Lung (tissue), 12 donors: ENCODE data around the gene LONRF2. TPM values are rescaled to one million over a fixed set of nuclear protein-coding genes. Genes with fewer than 3 reads are reported as not detected.
"Not testable (repeated sequence)": the region's sequence is repeated elsewhere in the genome, so short reads cannot be mapped to it uniquely, and the experiment has no call there.

Source experiments
- ATAC-seq: fragments of 200-7000 bp; cut with Tn5 transposase; one replicate; pipeline ENCODE4 v1.9.1; 2020; ENCODE audit warnings: moderate number of reproducible peaks; ENCODE audit not compliant: insufficient read depth, low FRiP score
- DNase-seq, 3 donors: peaks; one replicate each; pipeline ENCODE4 v3.0.0-alpha.2; 2013 to 2017
- H3K27ac ChIP-seq, 2 donors: one replicate each; pipeline ENCODE4 v1.5.1; 2013; ENCODE audit warnings: mild to moderate bottlenecking in 2 of 2, moderate library complexity in 2 of 2, control low read depth in 1 of 2, inconsistent platforms in 1 of 2, low read depth in 1 of 2, low read length in 1 of 2
- H3K27me3 ChIP-seq, 3 donors: one replicate each; pipeline ENCODE4 v1.5.1; 2013; ENCODE audit warnings: low read length in 2 of 3; ENCODE audit not compliant: control insufficient read depth in 3 of 3, insufficient read depth in 3 of 3
- H3K36me3 ChIP-seq, 4 donors: one replicate each; pipeline ENCODE4 v1.5.1; 2013; ENCODE audit warnings: low read length in 4 of 4, mild to moderate bottlenecking in 1 of 4, moderate library complexity in 1 of 4; ENCODE audit not compliant: control insufficient read depth in 4 of 4, insufficient read depth in 4 of 4
- H3K4me1 ChIP-seq, 5 donors: one replicate each; pipeline ENCODE4 v1.5.1; 2013; ENCODE audit warnings: low read length in 5 of 5, mild to moderate bottlenecking in 2 of 5, moderate library complexity in 1 of 5; ENCODE audit not compliant: control insufficient read depth in 5 of 5, insufficient read depth in 5 of 5
- H3K4me3 ChIP-seq: one replicate; pipeline ENCODE4 v1.5.1; 2013; ENCODE audit warnings: mild to moderate bottlenecking, control low read depth, moderate library complexity
- H3K9ac ChIP-seq, 2 donors: one replicate each; pipeline ENCODE4 v1.5.1; 2013; ENCODE audit warnings: low read length in 2 of 2, control low read depth in 1 of 2; ENCODE audit not compliant: insufficient read depth in 1 of 2
- H3K9me3 ChIP-seq, 4 donors: one replicate each; pipeline ENCODE4 v1.5.1; 2013; ENCODE audit warnings: low read length in 3 of 4, mild to moderate bottlenecking in 1 of 4, moderate library complexity in 1 of 4; ENCODE audit not compliant: control insufficient read depth in 4 of 4, insufficient read depth in 3 of 4
- WGBS, 2 donors: extraction: QIAGEN DNeasy Blood & Tissue Kit; methylation state at CpG; one replicate each; pipeline ENCODE4 v1.1.7; 2013; 5-methylcytosine and 5-hydroxymethylcytosine counted together
- polyA plus RNA-seq, 2 donors: library from polyadenylated mRNA; stranded (reverse); fragments of 200-250 nt; gene quantifications; one replicate each; pipeline ENCODE4 v1.2.1, GENCODE V29; 2013
- total RNA-seq, 2 donors: library from RNA; depleted of rRNA in 1 of 2; stranded (reverse); fragments of >200 nt in 1 of 2; gene quantifications; one replicate each; pipeline ENCODE4 v1.2.1, GENCODE V29; 2014 to 2021
- TF ChIP-seq, protein P1 (sequence below): IDR thresholded peaks from 2 replicates; pipeline ENCODE4 v1.5.1; 2012; ENCODE audit warnings: mild to moderate bottlenecking; ENCODE audit errors: control extremely low read depth, extremely low read depth
- donor health status: control.
- donor health status: control.
- donor health status: Bipolar disorder and iron deficiency.
- donor health status: healthy.
- donor health status: DM: yes; HTN: yes; CAD: no.

LONRF2 gene
- total and polyA plus RNA-seq, 4 donors: 0.38 to 5.2 (median 2.6) TPM

DNA sequence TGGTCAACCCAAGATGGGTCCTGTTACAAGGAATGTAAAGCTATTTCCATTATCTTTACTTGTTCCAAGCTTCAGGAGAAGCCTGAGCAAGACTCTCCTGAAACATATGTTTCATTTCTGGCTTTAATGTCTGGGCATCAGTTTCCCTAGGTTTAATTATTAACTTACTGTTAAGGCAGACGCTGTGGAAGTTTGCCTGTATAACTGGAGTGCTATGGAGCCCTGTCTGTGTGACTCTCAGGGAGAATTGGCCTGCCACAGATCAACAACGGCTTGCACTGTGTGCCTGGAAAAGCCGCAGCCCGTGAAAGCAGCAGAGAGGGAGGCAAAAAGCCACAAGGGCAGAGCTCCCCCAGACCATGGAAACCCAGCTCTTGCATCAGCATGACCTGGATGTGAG lies 22.1 kb upstream of the LONRF2 start:
- Histone ChIP-seq H3K4me3 (no peak overlapping the region), H3K27ac (no peak overlapping the region), H3K36me3 (no peaks in the 10 kb centered on the region), H3K4me1 (peaks cover 0 to 10% (median 0%) of the 10 kb centered on the region in 5 donors), H3K9me3 (no peaks in the 10 kb centered on the region), H3K9ac (no peak overlapping the region), H3K27me3 (peaks cover 0 to 3% (median 0%) of the 10 kb centered on the region in 3 donors)
- no peak for ATAC-seq
- no peak for DNase-seq
- TF ChIP-seq, protein P1, sequence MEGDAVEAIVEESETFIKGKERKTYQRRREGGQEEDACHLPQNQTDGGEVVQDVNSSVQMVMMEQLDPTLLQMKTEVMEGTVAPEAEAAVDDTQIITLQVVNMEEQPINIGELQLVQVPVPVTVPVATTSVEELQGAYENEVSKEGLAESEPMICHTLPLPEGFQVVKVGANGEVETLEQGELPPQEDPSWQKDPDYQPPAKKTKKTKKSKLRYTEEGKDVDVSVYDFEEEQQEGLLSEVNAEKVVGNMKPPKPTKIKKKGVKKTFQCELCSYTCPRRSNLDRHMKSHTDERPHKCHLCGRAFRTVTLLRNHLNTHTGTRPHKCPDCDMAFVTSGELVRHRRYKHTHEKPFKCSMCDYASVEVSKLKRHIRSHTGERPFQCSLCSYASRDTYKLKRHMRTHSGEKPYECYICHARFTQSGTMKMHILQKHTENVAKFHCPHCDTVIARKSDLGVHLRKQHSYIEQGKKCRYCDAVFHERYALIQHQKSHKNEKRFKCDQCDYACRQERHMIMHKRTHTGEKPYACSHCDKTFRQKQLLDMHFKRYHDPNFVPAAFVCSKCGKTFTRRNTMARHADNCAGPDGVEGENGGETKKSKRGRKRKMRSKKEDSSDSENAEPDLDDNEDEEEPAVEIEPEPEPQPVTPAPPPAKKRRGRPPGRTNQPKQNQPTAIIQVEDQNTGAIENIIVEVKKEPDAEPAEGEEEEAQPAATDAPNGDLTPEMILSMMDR: no peak
- WGBS, 2 donors: 78 to 79% methylated on average over 4 of the region's 4 CpGs

- peaks cover 0 to 10% (median 0%) of the 10 kb centered on the region in 5 donors for H3K4me1 ChIP-seq
- H3K27me3 ChIP-seq, DNase-seq, ATAC-seq, H3K4me3 ChIP-seq, H3K27ac ChIP-seq, H3K36me3 ChIP-seq, H3K9me3 ChIP-seq, H3K9ac ChIP-seq: not testable (repeated sequence)
- WGBS, 2 donors: 91% methylated on average over 2 of the region's 2 CpGs
Observed at GRCh38 chr2:100342466-100342865, 20.2 kb upstream of the LONRF2 start.

GRCh38 chr2:100339823-100340222 lies 17.5 kb upstream of the LONRF2 start:
- H3K9ac ChIP-seq: no peak overlapping the region
- no peak overlapping the region for H3K4me3 ChIP-seq
- TF ChIP-seq, protein P1: no peak
- H3K4me1 ChIP-seq: peaks cover 0 to 10% (median 0%) of the 10 kb centered on the region in 5 donors
- DNase-seq: no peak
- H3K36me3 ChIP-seq: no peaks in the 10 kb centered on the region
- H3K27me3 ChIP-seq: peaks cover 0 to 3% (median 2%) of the 10 kb centered on the region in 3 donors
- H3K27ac ChIP-seq: no peak overlapping the region
- H3K9me3 ChIP-seq: no peaks in the 10 kb centered on the region
- 72 to 74% methylated on average over 5 of the region's 5 CpGs for whole genome bisulfite sequencing, 2 donors
- ATAC-seq: no peak

DNA sequence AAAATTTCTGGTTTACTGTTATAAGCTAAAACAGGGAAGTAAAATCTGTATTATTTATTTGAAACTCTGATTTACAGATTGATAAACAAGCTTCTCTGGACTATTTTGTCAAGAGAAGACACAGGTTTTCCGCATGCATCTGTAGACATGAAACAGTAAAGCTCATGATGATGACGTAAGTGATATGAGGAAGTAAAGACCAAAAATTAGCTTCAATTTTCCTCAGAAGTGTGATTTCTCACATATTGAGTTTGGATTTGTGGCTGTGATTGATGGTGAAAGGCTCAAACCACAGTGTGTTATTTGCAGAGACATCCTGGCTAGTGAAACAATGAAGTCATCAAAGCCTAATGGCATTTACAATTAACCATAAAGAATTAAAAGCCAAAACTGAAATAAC lies 12.6 kb upstream of the LONRF2 start:
- Histone ChIP-seq H3K9me3 (peaks cover 0 to 3% (median 0%) of the 10 kb centered on the region in 4 donors), H3K4me3 (no peak overlapping the region), H3K27ac (no peak overlapping the region), H3K9ac (no peak overlapping the region), H3K27me3 (peaks cover 2 to 4% (median 3%) of the 10 kb centered on the region in 3 donors), H3K4me1 (peaks cover 0 to 3% (median 0%) of the 10 kb centered on the region in 5 donors), H3K36me3 (no peaks in the 10 kb centered on the region)
- 67 to 83% methylated on average over 2 of the region's 2 CpGs for WGBS, 2 donors
- ATAC-seq (no peak), DNase-seq (no peak)
- TF ChIP-seq, protein P1: no peak
